ENCODE results near the gene TP53BP2.
A peak's percentile ranks its signal among the peaks of the same experiment; 100 is the strongest.
"Not testable (repeated sequence)": the region's sequence is repeated elsewhere in the genome, so short reads cannot be mapped to it uniquely, and the experiment has no call there.

The TP53BP2 gene, protein sequence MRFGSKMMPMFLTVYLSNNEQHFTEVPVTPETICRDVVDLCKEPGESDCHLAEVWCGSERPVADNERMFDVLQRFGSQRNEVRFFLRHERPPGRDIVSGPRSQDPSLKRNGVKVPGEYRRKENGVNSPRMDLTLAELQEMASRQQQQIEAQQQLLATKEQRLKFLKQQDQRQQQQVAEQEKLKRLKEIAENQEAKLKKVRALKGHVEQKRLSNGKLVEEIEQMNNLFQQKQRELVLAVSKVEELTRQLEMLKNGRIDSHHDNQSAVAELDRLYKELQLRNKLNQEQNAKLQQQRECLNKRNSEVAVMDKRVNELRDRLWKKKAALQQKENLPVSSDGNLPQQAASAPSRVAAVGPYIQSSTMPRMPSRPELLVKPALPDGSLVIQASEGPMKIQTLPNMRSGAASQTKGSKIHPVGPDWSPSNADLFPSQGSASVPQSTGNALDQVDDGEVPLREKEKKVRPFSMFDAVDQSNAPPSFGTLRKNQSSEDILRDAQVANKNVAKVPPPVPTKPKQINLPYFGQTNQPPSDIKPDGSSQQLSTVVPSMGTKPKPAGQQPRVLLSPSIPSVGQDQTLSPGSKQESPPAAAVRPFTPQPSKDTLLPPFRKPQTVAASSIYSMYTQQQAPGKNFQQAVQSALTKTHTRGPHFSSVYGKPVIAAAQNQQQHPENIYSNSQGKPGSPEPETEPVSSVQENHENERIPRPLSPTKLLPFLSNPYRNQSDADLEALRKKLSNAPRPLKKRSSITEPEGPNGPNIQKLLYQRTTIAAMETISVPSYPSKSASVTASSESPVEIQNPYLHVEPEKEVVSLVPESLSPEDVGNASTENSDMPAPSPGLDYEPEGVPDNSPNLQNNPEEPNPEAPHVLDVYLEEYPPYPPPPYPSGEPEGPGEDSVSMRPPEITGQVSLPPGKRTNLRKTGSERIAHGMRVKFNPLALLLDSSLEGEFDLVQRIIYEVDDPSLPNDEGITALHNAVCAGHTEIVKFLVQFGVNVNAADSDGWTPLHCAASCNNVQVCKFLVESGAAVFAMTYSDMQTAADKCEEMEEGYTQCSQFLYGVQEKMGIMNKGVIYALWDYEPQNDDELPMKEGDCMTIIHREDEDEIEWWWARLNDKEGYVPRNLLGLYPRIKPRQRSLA

DNA sequence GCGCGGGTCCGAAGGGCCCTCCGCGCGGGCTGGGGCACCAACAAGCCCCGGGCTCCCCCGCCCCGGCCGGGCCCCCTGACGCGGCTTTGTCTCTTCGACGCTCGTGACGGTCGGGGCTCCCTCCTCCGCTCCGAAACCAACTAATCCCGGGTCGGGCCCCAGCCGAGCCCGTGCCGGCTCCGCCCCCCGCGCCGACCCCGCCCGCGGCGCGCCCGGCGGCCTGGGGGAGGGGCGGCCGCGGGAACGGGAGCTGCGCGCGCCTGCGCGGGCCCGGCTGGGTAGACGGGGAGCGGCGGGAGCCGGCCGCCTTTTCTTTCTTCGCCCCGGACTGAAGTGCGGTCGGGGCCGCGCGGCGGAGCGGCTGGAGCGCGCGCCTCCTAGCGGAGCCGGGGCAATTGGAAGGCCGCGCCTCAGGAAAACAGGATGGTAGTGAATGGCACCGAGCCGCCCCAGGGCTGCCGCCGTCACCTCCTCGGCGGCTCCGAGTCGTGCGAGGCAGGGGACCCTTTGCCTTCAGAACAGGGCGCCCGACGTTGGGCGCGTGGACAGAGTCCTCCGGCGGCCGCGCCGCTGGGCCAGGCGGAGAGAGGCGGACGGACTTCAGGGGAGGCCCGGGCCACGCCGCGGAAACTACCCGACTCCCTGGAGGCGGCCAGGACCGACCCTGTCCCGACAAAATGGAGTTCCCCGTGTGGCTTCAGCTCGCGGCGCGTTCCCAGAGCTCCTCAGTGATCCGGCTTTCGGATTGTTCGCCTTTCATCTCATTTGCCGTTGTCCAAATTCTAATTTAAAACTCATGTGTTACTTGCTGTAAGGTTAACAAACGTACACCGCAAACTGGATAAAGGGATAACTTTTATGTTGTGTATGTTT is at the start of gene TP53BP2:
TP53BP2 (minus strand) TSS at position 138 of the 873 bp plus-strand sequence. CDS start 267 bp downstream, outside the sequence.
- Histone ChIP-seq H3K9me3 (ENCODE audit: control insufficient read depth, insufficient read depth, low read length) (no peaks in the 10 kb centered on the region), H3K27ac (ENCODE audit: low read depth, low read length) (peak within 1 kb of the TSS; percentile 100), H3K4me3 (ENCODE audit: low read depth, low read length) (peak within 1 kb of the TSS; percentile 94), H3K4me1 (ENCODE audit: control insufficient read depth, insufficient read depth, low read length) (peaks cover 18% of the 10 kb centered on the region), H3K9ac (ENCODE audit: low read depth, low read length) (peak within 1 kb of the TSS; percentile 99), H3K27me3 (ENCODE audit: control insufficient read depth, insufficient read depth, low read length) (no peaks in the 10 kb centered on the region), H3K36me3 (ENCODE audit: control insufficient read depth, insufficient read depth, low read length) (no peaks in the 10 kb centered on the region)

DNA sequence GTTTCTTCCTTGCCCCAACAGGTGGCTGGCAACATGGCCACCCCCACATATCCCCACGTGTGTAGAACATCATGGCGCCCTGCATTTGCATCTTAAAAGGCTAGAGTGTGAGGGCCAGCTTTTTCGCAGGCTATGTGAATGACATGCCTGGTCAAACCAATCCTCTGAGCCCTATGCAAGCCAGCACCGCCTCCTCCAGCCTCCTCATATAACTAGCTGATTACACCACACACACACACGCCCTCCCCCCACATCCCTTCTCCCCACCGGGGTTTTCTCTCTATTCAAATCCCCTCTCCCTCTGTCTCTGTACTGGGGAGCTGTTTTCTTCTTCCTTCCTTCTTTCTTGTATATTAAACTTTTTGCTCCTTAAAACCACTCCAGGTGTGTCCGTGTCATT is 44.7 kb upstream of the TP53BP2 start:
- H3K4me1 ChIP-seq (ENCODE audit: control insufficient read depth, insufficient read depth, low read length); H3K9ac ChIP-seq (ENCODE audit: low read depth, low read length); H3K4me3 ChIP-seq (ENCODE audit: low read depth, low read length); H3K27me3 ChIP-seq (ENCODE audit: control insufficient read depth, insufficient read depth, low read length); H3K36me3 ChIP-seq (ENCODE audit: control insufficient read depth, insufficient read depth, low read length); H3K27ac ChIP-seq (ENCODE audit: low read depth, low read length); H3K9me3 ChIP-seq (ENCODE audit: control insufficient read depth, insufficient read depth, low read length): not testable (repeated sequence)

GRCh38 chr1:223889319-223889718 is 43.6 kb upstream of the TP53BP2 start:
- not testable (repeated sequence) for H3K4me3 ChIP-seq (ENCODE audit: low read depth, low read length)
- peak overlapping the region; percentile 64 for H3K27ac ChIP-seq (ENCODE audit: low read depth, low read length)

DNA sequence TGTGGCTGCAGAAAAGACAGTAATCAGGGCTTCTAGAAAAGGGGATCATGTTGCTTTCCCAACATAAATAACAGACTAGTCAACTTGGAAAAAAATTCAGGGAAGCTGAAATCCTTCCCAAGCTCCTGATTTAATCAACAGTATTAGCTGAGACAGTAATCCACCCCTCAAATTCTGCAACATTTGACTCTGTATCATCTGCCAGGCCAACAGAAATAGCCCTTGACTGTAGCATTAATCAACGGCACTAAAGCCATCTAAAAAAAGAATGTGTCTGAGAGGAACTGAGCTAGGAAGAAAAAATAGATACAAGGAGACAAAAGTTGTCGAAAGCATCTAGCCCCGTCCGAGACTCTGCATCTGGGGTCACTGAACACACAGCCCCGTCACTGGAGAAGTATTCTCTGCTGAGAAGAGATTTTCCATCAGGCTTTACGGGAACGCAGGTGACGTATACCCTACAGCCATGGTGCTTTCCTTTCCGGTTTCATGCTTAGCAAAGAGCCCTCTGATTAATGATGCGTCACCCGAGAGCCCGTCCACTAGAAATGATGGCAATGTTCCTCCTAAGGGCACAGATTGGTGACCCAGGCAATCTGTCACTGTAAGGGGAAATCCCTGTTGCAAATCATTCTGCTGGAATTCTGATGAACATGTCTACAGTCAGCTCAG is 42.1 kb upstream of the TP53BP2 start:
- Histone ChIP-seq H3K4me3 (ENCODE audit: low read depth, low read length) (no peak overlapping the region), H3K4me1 (ENCODE audit: control insufficient read depth, insufficient read depth, low read length) (no peaks in the 10 kb centered on the region), H3K9ac (ENCODE audit: low read depth, low read length) (no peak overlapping the region), H3K36me3 (ENCODE audit: control insufficient read depth, insufficient read depth, low read length) (no peaks in the 10 kb centered on the region), H3K27ac (ENCODE audit: low read depth, low read length) (no peak overlapping the region), H3K9me3 (ENCODE audit: control insufficient read depth, insufficient read depth, low read length) (no peaks in the 10 kb centered on the region), H3K27me3 (ENCODE audit: control insufficient read depth, insufficient read depth, low read length) (no peaks in the 10 kb centered on the region)

More at GRCh38 chr1:223889319-223889718, 43.6 kb upstream of the TP53BP2 start:
- not testable (repeated sequence) for H3K4me1 ChIP-seq (ENCODE audit: control insufficient read depth, insufficient read depth, low read length); H3K9me3 ChIP-seq (ENCODE audit: control insufficient read depth, insufficient read depth, low read length); H3K9ac ChIP-seq (ENCODE audit: low read depth, low read length); H3K27me3 ChIP-seq (ENCODE audit: control insufficient read depth, insufficient read depth, low read length); H3K36me3 ChIP-seq (ENCODE audit: control insufficient read depth, insufficient read depth, low read length)

GRCh38 chr1:223886516-223886921 is 40.8 kb upstream of the TP53BP2 start:
- Histone ChIP-seq H3K9ac (ENCODE audit: low read depth, low read length) (no peak overlapping the region), H3K4me1 (ENCODE audit: control insufficient read depth, insufficient read depth, low read length) (no peaks in the 10 kb centered on the region), H3K27ac (ENCODE audit: low read depth, low read length) (no peak overlapping the region), H3K4me3 (ENCODE audit: low read depth, low read length) (no peak overlapping the region), H3K36me3 (ENCODE audit: control insufficient read depth, insufficient read depth, low read length) (no peaks in the 10 kb centered on the region), H3K9me3 (ENCODE audit: control insufficient read depth, insufficient read depth, low read length) (no peaks in the 10 kb centered on the region), H3K27me3 (ENCODE audit: control insufficient read depth, insufficient read depth, low read length) (no peaks in the 10 kb centered on the region)

DNA sequence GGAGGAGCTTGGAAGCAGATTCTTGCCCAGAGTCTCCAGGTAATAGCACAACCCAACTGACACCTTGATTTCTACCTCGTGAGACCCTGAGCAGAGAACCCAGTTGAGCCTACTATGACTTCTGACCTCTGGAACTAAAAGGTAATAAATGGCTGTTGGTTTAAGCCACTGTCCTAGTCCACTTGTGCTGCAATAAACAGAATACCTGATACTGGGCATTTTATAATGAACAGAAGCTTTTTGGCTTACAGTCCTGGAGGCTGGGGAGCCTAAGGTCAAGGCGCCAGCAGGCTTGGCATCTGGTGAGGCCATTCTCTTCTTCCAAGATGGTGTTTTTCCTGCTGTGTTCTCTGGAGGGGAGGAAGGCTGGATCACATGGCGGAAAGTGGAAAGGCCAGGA is 39.9 kb upstream of the TP53BP2 start:
- Histone ChIP-seq H3K4me3 (ENCODE audit: low read depth, low read length) (no peak overlapping the region), H3K36me3 (ENCODE audit: control insufficient read depth, insufficient read depth, low read length) (no peaks in the 10 kb centered on the region), H3K9ac (ENCODE audit: low read depth, low read length) (no peak overlapping the region), H3K4me1 (ENCODE audit: control insufficient read depth, insufficient read depth, low read length) (no peaks in the 10 kb centered on the region), H3K27me3 (ENCODE audit: control insufficient read depth, insufficient read depth, low read length) (no peaks in the 10 kb centered on the region), H3K9me3 (ENCODE audit: control insufficient read depth, insufficient read depth, low read length) (no peaks in the 10 kb centered on the region), H3K27ac (ENCODE audit: low read depth, low read length) (no peak overlapping the region)

DNA sequence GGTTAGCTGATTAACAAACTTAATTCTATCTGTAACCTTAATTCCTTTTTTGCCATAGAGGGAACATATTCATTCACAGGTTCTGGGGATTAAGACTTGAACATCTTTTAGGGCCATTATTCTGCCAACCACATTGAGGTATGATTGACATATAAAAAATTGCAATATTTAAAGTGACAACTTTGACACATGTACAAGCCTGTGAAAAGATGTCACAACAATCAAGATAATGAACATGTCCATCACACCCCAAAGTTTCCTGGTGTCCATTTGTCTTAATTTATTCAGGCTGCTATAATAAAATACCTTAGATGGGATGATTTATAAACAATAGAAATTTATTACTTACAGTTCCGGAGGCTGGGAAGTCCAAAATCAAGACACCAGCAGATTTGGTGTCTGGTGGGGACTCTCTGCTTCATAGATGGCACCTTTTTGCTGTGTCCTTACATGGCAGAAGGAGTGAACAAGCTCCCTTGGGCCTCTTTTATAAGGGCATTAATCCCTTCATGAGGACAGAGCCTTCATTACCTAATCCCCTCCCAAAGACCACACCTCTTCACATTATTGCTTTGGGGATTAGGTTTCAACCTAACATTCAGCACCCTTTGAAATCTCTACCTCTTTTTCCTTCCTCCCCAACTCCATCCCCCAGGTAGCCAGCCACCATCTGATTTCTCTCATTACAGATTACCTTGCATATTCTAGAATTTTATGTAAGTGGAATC is 33.0 kb upstream of the TP53BP2 start:
- Histone ChIP-seq H3K36me3 (ENCODE audit: control insufficient read depth, insufficient read depth, low read length) (no peaks in the 10 kb centered on the region), H3K4me3 (ENCODE audit: low read depth, low read length) (no peak overlapping the region), H3K4me1 (ENCODE audit: control insufficient read depth, insufficient read depth, low read length) (no peaks in the 10 kb centered on the region), H3K27me3 (ENCODE audit: control insufficient read depth, insufficient read depth, low read length) (no peaks in the 10 kb centered on the region), H3K9me3 (ENCODE audit: control insufficient read depth, insufficient read depth, low read length) (peaks cover 7% of the 10 kb centered on the region; the same call in 1 of the 2 replicates), H3K27ac (ENCODE audit: low read depth, low read length) (no peak overlapping the region), H3K9ac (ENCODE audit: low read depth, low read length) (no peak overlapping the region)

DNA sequence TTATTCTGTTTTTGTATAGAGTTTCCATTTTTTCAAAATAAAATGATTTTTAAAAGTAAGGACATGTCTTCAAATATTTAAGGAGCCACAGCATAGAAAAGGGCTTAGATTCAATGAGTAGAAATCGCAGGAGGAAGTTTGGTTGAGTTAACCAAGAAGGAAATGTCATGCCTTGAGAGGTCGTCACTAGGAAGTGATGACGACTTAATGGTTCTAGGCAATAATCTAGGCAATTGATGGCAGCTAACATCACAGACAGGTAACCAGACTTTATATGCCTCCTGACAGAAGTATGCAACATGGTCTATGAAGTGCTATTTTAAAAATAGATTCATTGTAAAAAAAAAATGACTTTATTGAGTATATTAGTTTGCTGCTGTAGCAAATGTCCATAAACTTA is 32.1 kb upstream of the TP53BP2 start:
- Histone ChIP-seq H3K4me3 (ENCODE audit: low read depth, low read length) (no peak overlapping the region), H3K9ac (ENCODE audit: low read depth, low read length) (no peak overlapping the region), H3K4me1 (ENCODE audit: control insufficient read depth, insufficient read depth, low read length) (no peaks in the 10 kb centered on the region), H3K36me3 (ENCODE audit: control insufficient read depth, insufficient read depth, low read length) (no peaks in the 10 kb centered on the region), H3K9me3 (ENCODE audit: control insufficient read depth, insufficient read depth, low read length) (peaks cover 7% of the 10 kb centered on the region; the same call in 1 of the 2 replicates), H3K27ac (ENCODE audit: low read depth, low read length) (no peak overlapping the region), H3K27me3 (ENCODE audit: control insufficient read depth, insufficient read depth, low read length) (no peaks in the 10 kb centered on the region)

- no peaks in the 10 kb centered on the region for H3K27me3 ChIP-seq (ENCODE audit: control insufficient read depth, insufficient read depth, low read length)
- H3K4me1 ChIP-seq (ENCODE audit: control insufficient read depth, insufficient read depth, low read length) = no peaks in the 10 kb centered on the region
- H3K27ac ChIP-seq (ENCODE audit: low read depth, low read length) = no peak overlapping the region
- no peaks in the 10 kb centered on the region for H3K36me3 ChIP-seq (ENCODE audit: control insufficient read depth, insufficient read depth, low read length)
- no peak overlapping the region for H3K4me3 ChIP-seq (ENCODE audit: low read depth, low read length)
- H3K9ac ChIP-seq (ENCODE audit: low read depth, low read length) = no peak overlapping the region
- H3K9me3 ChIP-seq (ENCODE audit: control insufficient read depth, insufficient read depth, low read length) = peaks cover 7% of the 10 kb centered on the region; the same call in 1 of the 2 replicates
Measured at GRCh38 chr1:223876590-223876989, 30.8 kb upstream of the TP53BP2 start.

Data from HUES48 (cell line).